ENCODE data around the gene MAN2A2. TPM values are rescaled to one million over a fixed set of nuclear protein-coding genes. Genes with fewer than 3 reads are reported as not detected.

Gene MAN2A2
- total and polyA plus RNA-seq, 2 of the 8 experiments (the other 6 are each of a cell fraction or from before 2014, with no cell fraction given): 23.1 to 29.7 TPM

DNA sequence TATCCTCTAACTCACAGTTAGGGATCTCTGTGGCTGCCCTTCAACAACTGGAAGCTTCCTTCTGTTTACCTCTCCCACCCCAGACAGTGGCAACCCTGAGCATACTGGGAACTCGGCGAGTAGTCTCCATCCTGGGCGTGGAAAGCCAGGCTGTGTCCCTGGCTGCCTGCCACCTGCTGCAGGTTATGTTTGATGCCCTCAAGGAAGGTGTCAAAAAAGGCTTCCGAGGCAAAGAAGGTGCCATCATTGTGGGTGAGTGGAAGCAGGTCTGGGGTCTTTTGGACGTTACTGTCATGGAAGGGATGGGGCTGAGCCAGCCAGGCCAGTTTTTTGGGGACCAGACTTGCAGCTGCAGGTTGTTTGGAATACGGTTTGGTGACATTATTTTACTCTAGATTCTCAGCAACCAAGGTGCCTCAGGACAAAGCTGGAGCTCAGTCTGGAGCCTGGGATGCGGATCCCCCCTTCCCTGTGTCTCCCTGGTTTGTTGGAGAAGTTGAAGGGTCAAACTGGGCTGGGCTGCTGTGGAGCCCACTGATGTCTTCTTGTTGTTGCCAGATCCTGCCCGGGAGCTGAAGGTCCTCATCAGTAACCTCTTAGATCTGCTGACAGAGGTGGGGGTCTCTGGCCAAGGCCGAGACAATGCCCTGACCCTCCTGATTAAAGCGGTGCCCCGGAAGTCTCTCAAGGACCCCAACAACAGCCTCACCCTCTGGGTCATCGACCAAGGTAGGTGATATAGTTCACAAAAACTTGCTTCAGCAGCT lies 39.4 kb downstream of the MAN2A2 start:
- WGBS, 2 experiments (ENCODE audit: extremely low coverage in 1 of 2, insufficient coverage in 1 of 2, insufficient read length in 1 of 2, insufficient replicate concordance in 2 of 2, low coverage in 1 of 2, low lambda C conversion rate in 2 of 2, missing lambda C conversion rate in 1 of 2): 87% methylated on average over 12 of the region's 12 CpGs; no CpG with 5 or more reads in 1 of the 2 experiments
- no peak for FAIRE-seq

More for the DNA sequence above, 39.4 kb downstream of the MAN2A2 start:
- Histone ChIP-seq H3K56ac (replicated peaks; ENCODE audit: insufficient read length, low read depth, low read length) (no peak overlapping the region), H3K27me3 (replicated peaks in 1 of 4; ENCODE audit: control insufficient read depth in 3 of 4, extremely low read depth in 1 of 4, insufficient read depth in 3 of 4, low read length in 3 of 4) (no peaks in the 10 kb centered on the region), H2AFZ (ENCODE audit: low read length) (no peak overlapping the region), H3K79me1 (ENCODE audit: low read depth, low read length) (no peaks in the 10 kb centered on the region), H3K14ac (ENCODE audit: insufficient read length) (no peak overlapping the region), H2BK120ac (replicated peaks; ENCODE audit: low read depth, low read length) (no peak overlapping the region), H2BK12ac (ENCODE audit: low read depth, low read length) (no peak overlapping the region), H3K4ac (replicated peaks; ENCODE audit: insufficient read length, low read depth, low read length) (no peak overlapping the region), H3K79me2 (ENCODE audit: control insufficient read depth in 1 of 2, insufficient read depth in 2 of 2, low read length in 2 of 2) (no peaks in the 10 kb centered on the region), H3K23ac (ENCODE audit: insufficient read length) (no peak overlapping the region), H3K4me2 (ENCODE audit: insufficient read depth in 1 of 2, low read depth in 2 of 2, low read length in 2 of 2) (no peak overlapping the region), H2BK5ac (ENCODE audit: low read depth, low read length) (no peak overlapping the region), H4K8ac (ENCODE audit: extremely low read depth, insufficient read depth, low read length) (no peak overlapping the region), H4K91ac (replicated peaks; ENCODE audit: insufficient read length, low read length) (no peak overlapping the region), H3K9me3 (ENCODE audit: insufficient read depth in 2 of 2, low read depth in 1 of 2, low read length in 1 of 2) (no peaks in the 10 kb centered on the region), H3K27ac (ENCODE audit: low read depth, low read length) (no peak overlapping the region), H3K23me2 (ENCODE audit: low read depth, low read length) (no peaks in the 10 kb centered on the region), H3K18ac (ENCODE audit: extremely low read depth, low read length) (no peak overlapping the region), H3K4me3 (ENCODE audit: extremely low read depth in 1 of 4, insufficient read depth in 2 of 4, low read depth in 3 of 4, low read length in 4 of 4) (no peak overlapping the region), H4K20me1 (replicated peaks in 1 of 2; ENCODE audit: control insufficient read depth in 1 of 2, insufficient read depth in 2 of 2, low read length in 2 of 2) (peaks cover 4% of the 10 kb centered on the region in 2 experiments), H2AK5ac (ENCODE audit: low read depth, low read length) (no peak overlapping the region), H3K4me1 (replicated peaks in 1 of 4; ENCODE audit: control insufficient read depth in 3 of 4, insufficient read depth in 4 of 4, low read length in 3 of 4) (no peaks in the 10 kb centered on the region), H3K36me3 (ENCODE audit: control insufficient read depth in 2 of 4, insufficient read depth in 4 of 4, low read length in 3 of 4) (peaks cover 13 to 72% (median 41%) of the 10 kb centered on the region in 4 experiments; a peak in 7 of 8 replicates), H2BK15ac (ENCODE audit: low read length) (no peak overlapping the region), H4K5ac (ENCODE audit: insufficient read length, low read depth, low read length) (no peak overlapping the region), H2BK20ac (ENCODE audit: low read length) (no peak overlapping the region), H3K9ac (replicated peaks in 1 of 4; ENCODE audit: extremely low read depth in 1 of 4, low read depth in 3 of 4, low read length in 3 of 4) (no peak overlapping the region; a peak in 1 of 7 replicates)
- CTCF ChIA-PET (ENCODE audit: partially characterized antibody): interaction anchor here (0.8 to 20.7 kb wide), 3 partner anchors 10 to 79 kb away, joined by 3 to 306 read pairs (median 43); partner anchors contain the start of genes HDDC3, RCCD1 and UNC45A
- POLR2A ChIA-PET (ENCODE audit: partially characterized antibody): interaction anchor here (1.1 to 1.9 kb wide), 2 partner anchors 11 to 37 kb away, joined by 3 to 7 read pairs; no protein-coding TSS in a partner anchor
- no peak for DNase-seq (ENCODE audit: low read depth in 1 of 2, low spot score in 2 of 2)
- TF ChIP-seq ATF2 (IDR thresholded peaks at IDR 0.05; ENCODE audit: low read length): no peak
- no peak for TF ChIP-seq GABPA (IDR thresholded peaks at IDR 0.05; ENCODE audit: borderline replicate concordance, insufficient read depth, low read length)
- TF ChIP-seq SP4 (IDR thresholded peaks at IDR 0.05; ENCODE audit: low read length): no peak
